GM18858 (cell line): Measurements from ENCODE around the gene MAGEA1.
"Not testable (repeated sequence)": the region's sequence is repeated elsewhere in the genome, so short reads cannot be mapped to it uniquely, and the experiment has no call there.

Experiments used
- ATAC-seq: cut with Tn5 transposase; IDR thresholded peaks from one replicate; pipeline ENCODE4 v1.9.1; 2021; ENCODE audit not compliant: unreplicated experiment

The MAGEA1 gene, protein sequence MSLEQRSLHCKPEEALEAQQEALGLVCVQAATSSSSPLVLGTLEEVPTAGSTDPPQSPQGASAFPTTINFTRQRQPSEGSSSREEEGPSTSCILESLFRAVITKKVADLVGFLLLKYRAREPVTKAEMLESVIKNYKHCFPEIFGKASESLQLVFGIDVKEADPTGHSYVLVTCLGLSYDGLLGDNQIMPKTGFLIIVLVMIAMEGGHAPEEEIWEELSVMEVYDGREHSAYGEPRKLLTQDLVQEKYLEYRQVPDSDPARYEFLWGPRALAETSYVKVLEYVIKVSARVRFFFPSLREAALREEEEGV

DNA sequence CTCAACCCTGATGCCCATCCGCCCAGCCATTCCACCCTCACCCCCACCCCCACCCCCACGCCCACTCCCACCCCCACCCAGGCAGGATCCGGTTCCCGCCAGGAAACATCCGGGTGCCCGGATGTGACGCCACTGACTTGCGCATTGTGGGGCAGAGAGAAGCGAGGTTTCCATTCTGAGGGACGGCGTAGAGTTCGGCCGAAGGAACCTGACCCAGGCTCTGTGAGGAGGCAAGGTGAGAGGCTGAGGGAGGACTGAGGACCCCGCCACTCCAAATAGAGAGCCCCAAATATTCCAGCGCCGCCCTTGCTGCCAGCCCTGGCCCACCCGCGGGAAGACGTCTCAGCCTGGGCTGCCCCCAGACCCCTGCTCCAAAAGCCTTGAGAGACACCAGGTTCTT lies at the start of gene MAGEA1:
TSS of gene MAGEA1 (plus strand) at position 154 of the 400 bp plus-strand sequence. CDS start 3,106 bp downstream, outside the sequence.
- no peak for ATAC-seq

DNA sequence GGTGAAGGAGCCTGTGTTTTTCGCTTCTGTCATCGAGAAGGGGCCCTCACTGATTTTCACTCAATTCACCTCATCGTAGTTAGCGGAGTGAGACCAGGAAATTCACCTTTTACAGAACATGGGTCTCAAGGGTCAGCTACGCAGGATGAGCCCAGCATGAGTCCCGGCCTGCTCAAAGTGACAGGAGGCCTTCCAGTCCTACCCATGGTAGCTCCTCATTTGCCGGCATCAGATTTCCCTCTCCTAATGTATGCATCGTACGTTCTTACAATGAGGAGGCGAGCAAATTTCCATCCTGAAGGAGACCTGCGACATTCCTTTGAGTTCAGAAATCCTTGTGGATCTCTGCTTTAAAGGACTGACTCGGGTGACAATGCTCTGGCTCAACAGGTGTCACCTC lies 46.2 kb upstream of the MAGEA1 start:
- ATAC-seq = not testable (repeated sequence)

DNA sequence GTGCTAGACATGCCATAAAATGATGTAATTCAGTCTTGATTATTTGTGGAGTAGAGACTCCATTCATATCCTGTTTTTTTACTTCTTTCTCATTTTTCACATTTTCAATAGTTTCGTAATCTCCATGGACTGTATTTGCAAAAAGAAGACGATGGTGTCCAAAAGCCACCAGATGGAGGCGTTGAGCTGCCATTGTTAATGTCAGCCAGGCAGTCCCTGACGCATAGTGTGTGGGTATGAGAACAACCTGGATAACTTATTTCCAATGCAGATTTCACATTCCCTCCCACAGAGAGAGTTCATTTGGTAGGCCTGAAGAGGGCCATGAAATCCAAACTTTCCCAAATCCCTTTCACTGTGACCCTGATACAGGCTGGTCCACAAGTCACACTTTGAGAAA lies 40.0 kb upstream of the MAGEA1 start:
- not testable (repeated sequence) for ATAC-seq

- not testable (repeated sequence) for ATAC-seq
Measured at GRCh38 chrX:153146288-153146687, 32.8 kb upstream of the MAGEA1 start.

- no peak for ATAC-seq
Measured at GRCh38 chrX:153153516-153153915, 25.6 kb upstream of the MAGEA1 start.

GRCh38 chrX:153157450-153157849 lies 21.6 kb upstream of the MAGEA1 start:
- ATAC-seq = no peak

GRCh38 chrX:153158319-153158718 lies 20.8 kb upstream of the MAGEA1 start:
- no peak for ATAC-seq

DNA sequence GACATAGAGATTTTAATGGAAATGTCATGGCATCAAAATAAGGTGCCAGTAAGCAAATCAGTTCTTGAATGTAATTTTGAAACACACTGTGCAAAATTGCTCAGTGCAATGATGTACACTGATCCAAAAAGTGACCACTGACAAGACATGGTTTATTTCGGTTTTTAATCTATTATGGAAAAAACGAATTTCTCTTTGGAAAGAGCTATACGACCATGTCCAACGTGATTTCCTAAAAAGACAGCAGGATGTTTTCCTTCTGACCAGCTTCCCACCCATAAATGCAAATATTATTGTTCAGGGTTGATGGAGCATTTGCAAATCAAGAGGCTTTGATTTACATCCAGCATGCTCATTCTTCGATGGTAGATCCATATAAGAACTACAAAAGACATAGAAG lies 17.1 kb upstream of the MAGEA1 start:
- no peak for ATAC-seq

DNA sequence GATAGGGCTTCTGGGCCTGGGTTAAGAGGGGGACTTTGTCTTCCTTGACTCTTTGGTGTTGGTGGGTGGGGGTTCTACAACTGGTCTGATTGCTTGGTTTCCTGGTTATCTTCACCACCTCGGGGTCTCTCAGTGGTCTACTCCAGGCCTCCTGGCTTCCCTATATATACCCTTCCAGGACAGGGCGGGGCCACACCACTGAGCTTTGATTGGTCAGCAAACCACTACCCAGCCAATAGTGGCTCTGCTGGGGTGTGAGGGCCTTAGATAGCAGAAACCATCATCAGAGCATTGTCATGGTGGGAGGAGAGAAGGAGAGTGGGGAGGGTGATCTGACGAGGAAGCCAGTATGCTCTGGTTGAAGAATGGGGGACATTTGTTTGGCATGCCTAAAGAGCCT lies 14.4 kb upstream of the MAGEA1 start:
- ATAC-seq = no peak

DNA sequence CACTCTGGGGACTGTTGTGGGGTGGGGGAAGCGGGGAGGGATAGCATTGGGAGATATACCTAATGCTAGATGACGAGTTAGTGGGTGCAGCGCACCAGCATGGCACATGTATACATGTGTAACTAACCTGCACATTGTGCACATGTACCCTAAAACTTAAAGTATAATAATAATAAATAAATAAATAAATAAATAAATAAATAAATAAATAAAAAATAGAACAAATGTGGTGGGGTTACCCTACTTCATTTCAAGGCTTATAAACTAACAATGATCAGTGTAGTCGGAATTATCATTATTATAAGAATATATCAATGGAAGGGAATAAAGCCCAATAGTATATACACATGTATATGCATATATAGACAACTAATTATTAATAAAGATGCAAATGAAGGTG lies 10.7 kb upstream of the MAGEA1 start:
- ATAC-seq = not testable (repeated sequence)

- ATAC-seq = no peak
Measured at GRCh38 chrX:153181822-153182221, 2.7 kb downstream of the MAGEA1 start.

DNA sequence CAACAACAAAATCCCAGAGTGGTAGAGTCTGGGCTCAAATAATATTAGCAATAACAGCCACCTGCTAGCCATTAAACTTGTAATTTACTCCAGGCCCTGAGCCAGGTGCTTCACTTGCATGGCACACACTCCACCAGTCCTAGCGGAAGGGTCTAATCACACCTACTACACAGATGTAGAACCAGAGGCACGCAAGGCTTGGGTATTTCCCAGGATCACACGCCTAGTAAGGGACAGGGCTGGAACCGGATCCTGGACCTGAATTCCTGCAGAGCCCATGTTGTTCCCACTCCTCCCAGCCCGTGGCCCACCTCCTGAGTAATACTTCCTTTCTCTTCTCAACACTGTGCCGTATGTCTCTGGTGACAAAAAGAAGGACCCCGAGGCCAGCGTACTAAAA lies 5.7 kb downstream of the MAGEA1 start:
- ATAC-seq = no peak

GRCh38 chrX:153190381-153190780 lies 11.3 kb downstream of the MAGEA1 start:
- no peak for ATAC-seq

- no peak for ATAC-seq
Measured at GRCh38 chrX:153200462-153200861, 21.4 kb downstream of the MAGEA1 start.

DNA sequence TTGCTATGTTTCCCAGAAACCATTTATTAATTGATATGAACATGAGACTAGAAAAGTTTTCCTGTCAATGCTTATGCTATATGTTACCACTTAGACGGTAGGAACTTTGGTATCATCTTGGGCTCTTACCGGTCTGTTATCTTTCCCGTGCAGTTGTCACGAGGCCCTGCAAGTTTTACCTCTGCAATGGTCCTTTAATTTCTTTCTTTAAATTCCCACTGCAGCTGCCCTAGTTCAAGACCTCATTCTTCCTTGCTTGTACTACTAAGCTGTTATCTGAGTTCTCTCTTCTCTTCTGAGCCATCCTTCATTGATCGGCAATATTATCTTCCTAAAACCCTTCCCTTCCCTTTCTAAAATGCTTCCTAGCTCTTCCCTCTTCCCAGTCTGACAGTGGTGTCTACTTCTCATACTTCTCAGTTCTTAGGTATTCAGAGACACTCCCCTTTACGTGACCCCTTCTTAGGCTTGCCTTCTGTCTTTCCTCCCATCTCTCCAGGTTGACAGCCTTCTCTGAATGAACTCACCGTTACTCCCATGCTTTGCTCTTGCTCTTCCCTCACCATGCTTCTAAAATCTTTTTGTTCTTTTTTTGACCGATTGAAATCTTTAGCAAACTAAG lies 27.5 kb downstream of the MAGEA1 start:
- ATAC-seq = no peak

DNA sequence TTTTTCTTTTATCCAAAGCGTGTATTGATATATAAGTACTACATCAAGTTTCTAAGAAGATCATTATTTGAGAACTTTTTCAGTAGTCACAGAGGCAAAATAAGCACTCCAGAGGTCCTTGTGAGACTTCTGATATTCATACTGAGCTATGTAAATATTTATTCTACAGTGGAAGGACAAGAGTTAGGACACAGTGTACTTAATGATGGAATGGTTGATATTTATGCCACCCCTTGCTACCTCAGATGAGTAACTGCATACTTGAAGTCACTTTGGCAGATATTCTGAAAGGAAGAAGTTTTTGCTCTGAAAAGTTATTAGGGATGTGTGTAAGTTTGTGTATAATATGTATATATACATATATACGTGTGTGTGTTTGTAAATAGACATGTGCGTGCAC lies 30.3 kb downstream of the MAGEA1 start:
- ATAC-seq = no peak

DNA sequence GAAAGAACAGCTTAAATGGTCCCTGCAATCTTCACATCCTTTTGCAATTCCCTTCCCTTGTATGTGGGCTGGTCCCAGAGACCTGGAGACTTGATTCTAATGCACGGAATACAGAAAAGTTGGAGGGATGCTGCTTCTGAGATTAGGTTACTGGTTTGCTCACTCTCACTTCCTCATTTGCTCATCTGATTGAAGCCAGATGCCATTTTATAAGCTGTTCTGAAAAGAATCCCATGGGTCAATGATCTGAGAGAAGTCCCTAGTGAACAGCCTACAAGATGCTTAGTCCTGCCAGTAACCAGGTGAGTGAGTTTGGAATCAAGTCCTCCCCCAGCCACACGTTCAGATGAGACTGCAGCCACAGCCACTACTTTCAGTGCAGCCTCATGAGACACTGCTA lies 35.9 kb downstream of the MAGEA1 start:
- peak; percentile 58 for ATAC-seq

GRCh38 chrX:153216926-153217325 lies 37.8 kb downstream of the MAGEA1 start:
- no peak for ATAC-seq

DNA sequence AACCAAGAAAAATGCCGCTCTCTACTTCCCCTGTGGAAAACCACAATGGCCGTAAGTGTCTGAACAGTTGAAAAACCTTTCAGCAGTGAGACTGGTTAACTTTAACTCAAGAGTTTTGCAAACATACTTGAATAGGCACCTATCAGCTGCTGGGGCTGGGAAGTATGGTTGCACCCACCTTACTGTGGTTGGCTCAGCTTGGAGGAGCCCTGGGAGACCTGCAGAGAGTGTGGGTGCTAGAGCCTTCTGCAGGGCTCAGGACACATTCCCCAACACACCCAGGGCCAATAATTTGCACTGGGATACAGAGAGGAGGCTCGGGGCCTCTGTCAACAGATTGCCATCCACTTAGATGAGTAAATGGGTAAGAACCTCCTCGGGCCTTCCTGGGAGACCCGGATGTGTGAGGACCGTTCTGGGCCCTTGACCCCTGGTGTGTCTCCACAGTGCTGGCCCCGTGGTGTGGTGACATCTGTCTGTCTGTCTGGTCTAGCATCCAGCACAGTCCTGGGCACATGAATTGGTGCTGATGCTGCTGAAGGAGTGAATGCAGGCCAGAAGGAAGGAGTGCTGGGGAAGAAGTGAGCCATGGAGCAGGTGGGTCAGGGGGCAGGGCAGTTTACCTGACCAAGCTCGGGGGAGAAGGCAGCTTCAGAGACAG lies 46.5 kb downstream of the MAGEA1 start:
- ATAC-seq = no peak

DNA sequence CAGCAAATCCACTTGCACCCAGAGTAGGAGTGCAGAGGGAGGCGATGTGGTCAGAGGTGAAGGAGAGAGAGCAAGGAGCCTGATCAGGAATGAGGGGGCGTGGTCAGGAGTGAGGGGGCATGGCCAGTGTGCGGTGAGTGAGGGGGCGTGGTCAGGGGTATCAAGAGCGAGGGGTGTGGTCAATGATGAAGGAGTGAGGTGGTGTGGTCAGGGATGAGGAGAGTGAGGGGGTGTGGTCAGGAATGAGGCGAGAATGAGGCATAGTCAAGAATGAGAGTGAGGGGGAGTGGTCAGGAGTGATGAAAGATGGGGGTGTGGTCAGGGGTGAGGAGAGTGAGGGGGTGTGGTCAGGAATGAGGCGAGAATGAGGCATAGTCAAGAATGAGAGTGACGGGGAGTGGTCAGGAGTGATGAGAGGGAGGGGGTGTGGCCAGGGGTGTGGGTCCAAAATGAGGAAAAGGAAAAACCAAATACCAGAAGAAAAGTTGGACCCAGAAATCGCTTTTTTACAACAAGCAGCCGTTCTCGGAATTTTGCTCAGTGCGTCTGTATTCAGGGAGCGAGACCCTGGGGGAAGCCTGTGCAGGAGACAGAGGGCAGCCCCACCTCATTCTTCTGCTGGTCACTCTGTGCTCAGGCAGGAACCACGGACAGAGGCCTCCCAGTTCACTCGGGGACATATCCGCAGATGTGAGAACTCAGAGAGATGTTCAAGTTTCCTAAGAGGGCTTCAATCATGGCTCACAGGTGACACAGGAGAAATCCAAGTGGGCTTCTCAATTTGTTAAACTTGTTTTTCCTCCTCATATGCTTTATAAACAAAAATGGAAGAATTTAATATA lies 47.5 kb downstream of the MAGEA1 start:
- no peak for ATAC-seq
